Measurements from ENCODE around the gene JMY.

Gene JMY

GRCh38 chr5:79235634-79236361, at the start of gene JMY:
JMY (plus strand) TSS chr5:79236131; CDS start chr5:79236651, 520 bp downstream.
- DNase-seq, result peak; percentile 97

- DNase-seq, result no peak
Measured at GRCh38 chr5:79186455-79186854, 49.5 kb upstream of the JMY start.

DNA sequence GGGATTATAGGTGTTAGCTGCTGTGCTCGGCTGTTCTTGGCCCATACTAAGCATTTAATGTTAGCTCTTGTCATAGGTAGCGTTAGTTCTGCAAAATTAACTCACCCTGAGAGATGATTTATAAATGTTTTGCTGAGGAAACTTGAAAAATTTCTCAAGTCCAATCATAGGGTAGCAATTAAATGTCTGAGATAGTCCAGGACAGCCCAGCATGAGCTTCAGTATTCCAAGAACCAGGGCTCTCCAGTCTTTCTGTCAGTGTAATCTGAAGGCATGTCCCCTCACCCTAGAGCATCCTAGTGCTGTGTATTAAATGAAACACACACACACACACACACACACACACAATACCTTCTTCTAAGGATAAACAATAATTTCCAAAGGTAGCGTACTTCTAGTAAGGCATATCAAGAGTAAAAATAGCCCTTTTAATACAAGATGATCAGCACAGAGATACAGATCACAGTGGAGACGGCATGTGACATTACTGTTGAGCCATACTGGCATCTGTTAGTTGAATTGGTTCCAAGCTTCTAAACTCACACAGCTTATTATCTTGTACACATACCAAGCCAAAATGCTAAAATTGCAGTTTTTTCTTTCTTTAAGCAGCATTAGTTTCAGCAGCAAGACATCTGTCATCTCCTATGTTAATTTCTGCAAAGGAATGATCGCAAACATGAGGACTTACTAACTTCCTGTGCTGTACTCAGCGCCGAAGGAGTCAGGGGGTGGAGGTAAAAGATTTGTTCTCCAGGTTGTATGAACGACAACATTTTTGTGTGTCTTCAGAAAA, 46.3 kb upstream of the JMY start:
- DNase-seq, result no peak

GRCh38 chr5:79190235-79190529, 45.7 kb upstream of the JMY start:
- no peak for DNase-seq

DNA sequence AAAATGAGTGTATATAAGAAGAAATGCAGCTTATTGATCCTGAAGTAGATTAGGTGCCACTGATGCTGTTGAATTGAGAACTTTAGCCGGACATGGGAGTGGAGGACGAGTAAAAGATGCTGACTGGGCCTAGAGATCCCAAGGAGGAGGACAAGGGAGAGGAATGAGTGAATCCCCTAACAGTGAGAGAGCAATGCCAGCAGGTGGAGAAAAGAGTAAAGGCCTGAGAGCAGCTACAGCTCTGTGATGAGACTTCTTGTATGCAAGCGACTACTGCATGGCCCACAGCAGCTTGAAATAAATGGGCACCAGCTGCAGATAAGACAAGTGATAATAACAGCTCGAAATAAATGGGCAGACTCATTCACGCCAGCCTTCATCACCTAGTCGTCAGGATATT, 44.5 kb upstream of the JMY start:
- DNase-seq, result peak; percentile 10

DNA sequence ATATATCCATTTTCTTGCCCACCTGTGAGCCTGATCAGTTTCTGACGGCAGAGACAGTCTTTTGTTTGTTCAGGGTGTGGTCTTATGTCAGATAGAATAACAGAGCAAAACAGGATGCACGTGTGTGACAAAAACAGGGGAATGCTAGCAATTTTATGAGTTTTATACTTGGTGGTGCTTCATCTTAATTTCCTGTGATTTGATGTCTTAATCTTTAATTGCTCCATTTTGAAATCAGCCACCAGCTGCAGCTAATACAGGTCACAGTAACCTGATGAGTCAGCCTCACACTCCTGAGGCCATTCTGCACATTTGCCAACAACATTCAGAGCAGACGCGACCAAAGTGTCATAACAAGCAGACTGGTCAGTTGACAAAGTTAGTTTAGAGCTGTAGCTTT, 42.3 kb upstream of the JMY start:
- peak; percentile 54 for DNase-seq

- DNase-seq, result peak; percentile 46
Measured at GRCh38 chr5:79200573-79201183, 35.3 kb upstream of the JMY start.

DNA sequence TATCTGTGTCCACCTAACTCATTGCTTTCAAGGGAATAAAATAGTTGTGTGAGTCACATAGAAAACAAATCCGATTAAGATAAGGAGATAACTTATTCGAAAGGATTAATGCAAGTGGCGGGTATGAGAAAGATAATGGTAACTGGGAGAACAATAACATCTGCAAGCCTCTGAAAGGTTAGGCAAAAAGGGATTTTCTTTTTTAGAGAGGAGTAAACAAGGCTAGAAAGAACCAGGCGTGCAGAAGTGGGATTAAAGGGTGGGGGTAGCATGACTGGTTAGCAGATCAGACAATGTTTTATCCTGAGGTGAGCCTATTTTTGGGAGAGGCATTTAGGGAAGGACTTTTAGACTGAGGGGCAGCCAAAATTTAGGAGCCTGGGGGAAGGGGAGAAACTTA, 34.7 kb upstream of the JMY start:
- DNase-seq, result no peak

DNA sequence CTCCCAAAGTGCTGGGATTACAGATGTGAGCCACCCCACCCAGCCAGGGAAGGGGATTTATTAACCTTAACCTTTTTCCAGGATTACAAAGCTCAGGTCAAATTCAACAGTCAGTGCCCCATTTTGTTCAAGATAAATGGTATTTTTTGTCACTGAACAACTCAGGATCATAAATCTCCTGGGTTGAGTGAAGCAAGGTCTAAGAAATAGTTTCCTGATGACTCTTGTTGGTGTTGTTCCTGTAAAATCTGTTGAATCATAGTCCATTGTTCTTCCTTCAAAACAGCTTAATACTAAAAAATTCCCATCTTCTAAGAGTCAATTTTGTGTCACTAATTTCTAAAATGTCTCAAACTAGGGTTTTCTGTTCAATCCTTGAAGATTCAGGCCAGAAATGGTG, 33.9 kb upstream of the JMY start:
- DNase-seq, result no peak

GRCh38 chr5:79205965-79206364, 30.0 kb upstream of the JMY start:
- no peak for DNase-seq

DNA sequence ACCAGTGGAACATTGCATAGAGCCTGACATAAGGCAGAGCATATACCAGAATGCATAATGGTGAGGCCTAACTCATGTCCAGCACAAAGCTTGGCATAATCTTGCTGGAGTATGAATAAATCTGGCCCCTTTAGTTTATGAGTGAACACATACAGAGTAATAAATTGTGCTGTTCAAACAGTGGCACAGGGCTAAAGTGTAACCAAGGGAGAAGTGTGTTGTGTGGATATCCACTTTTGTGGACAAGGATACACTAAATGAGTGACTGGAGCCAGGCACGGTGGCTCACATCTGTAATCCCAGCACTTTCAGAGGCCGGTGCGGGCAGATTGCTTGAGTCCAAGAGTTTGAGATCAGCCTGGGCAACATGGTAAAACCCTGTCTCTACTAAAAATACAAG, 29.4 kb upstream of the JMY start:
- no peak for DNase-seq

GRCh38 chr5:79209505-79209904, 26.4 kb upstream of the JMY start:
- no peak for DNase-seq

- DNase-seq, result no peak
Measured at GRCh38 chr5:79224286-79224984, 11.5 kb upstream of the JMY start.

DNA sequence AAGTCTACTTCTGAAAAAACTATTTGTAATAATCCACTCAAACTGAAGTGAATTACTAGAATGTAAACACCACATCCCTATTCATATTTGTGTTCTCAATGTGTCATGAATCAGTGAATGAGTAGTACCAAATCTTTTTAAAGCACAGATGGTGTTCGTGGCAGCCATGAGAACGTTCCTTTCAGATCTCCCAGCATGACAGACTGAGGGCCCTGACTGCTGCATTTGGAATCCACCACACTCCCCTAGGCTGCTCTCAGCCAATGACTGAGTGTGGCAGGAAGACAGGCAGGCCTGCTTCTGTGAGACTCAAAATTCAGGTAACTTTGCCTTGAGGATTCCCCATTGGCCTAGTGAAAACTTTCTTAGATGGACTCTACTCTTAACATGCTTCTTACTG, 10.9 kb upstream of the JMY start:
- peak; percentile 18 for DNase-seq

GRCh38 chr5:79225441-79225840, 10.5 kb upstream of the JMY start:
- DNase-seq, result no peak

DNA sequence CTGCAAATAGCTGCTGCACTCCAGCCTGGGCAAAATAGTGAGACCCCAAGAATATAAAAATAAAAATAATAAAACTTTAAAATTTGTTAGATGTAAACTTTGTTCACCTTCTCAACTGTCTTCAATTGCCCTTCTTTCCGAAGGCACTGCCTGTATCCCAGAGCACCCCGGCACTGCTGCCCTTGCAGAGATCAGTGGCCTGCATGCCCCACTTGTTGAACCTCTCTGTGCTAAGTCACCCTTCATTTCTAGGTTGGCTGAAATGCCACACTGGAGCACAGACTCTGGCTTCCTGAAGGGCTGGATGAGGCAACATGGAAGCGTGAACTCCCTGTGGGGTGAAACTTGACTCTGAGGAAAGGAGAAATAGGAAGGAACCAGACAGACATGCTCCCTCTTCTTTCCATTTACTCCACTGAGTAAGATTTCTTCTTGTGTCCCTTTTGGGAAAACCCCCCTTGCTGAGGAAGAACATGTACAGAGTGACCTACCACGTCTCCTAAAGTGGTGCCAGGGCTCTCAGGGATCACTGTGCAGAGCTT, 8.4 kb upstream of the JMY start:
- DNase-seq, result no peak

GRCh38 chr5:79229357-79230174, 6.4 kb upstream of the JMY start:
- no peak for DNase-seq

DNA sequence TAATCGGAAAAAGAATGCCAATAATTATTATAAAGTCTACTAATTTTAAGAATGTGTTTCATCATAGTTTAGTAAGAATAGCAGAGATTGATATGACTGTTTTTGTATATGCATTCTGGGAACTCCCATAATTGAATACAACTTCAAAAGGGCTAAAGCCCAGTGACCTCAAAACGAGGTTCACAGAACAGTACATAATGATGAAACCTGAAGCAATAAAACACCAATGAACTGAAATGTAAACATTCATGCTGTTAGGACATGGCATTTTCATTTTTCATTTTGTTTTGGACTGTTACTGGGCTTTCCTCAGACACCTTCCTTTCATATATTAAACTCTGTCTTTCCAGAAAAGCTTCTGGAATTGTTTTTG, 684 bp upstream of the JMY start:
- peak; percentile 77 for DNase-seq

DNA sequence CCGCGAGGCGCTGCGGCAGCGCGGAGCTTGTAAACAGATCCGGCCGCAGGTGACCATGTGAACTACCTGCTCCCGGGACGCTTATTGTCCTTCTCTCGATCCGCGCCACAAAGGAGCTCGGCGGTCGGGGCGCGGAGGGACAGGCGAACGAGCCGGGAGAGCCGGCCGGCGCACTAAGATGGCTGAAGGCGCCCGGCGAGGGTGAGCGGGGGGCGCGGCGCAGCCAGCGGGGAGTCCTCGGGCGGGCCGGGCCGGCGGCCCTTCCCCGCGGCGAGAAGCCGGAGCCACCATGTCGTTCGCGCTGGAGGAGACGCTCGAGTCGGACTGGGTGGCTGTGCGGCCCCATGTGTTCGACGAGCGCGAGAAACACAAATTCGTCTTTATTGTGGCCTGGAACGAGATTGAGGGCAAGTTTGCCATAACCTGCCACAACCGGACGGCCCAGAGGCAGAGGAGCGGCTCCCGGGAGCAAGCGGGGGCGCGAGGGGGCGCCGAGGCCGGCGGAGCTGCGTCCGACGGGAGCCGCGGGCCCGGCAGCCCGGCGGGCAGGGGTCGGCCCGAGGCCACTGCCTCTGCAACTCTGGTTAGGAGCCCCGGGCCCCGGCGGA, 535 bp downstream of the JMY start:
- peak; percentile 86 for DNase-seq

- peak; percentile 85 for DNase-seq
Measured at GRCh38 chr5:79236970-79237739, 1.2 kb downstream of the JMY start.

All from DMS53 (cell line).